Mesothelial cell of epicardium (in vitro differentiated cells): ENCODE measurements around the gene HOXB3. TPM values are rescaled to one million over a fixed set of nuclear protein-coding genes. Genes with fewer than 3 reads are reported as not detected.

Experiments
- DNase-seq, 2 experiments: peaks; one replicate each; pipeline ENCODE4 v3.0.0; 2021; ENCODE audit warnings: low spot score in 2 of 2; ENCODE audit not compliant: unreplicated experiment in 2 of 2
- H3K27ac Mint-ChIP-seq: 2 replicates; pipeline ENCODE4 v1.8.0; 2021; ENCODE audit warnings: mixed read lengths
- H3K27me3 Mint-ChIP-seq: 2 replicates; pipeline ENCODE4 v1.8.0; 2021; ENCODE audit warnings: low read depth, mixed read lengths
- H3K36me3 Mint-ChIP-seq: 2 replicates; pipeline ENCODE4 v1.8.0; 2021; ENCODE audit warnings: mixed read lengths
- H3K4me1 Mint-ChIP-seq: 2 replicates; pipeline ENCODE4 v1.8.0; 2021; ENCODE audit warnings: mixed read lengths
- H3K4me3 Mint-ChIP-seq: 2 replicates; pipeline ENCODE4 v1.8.0; 2021; ENCODE audit warnings: mild to moderate bottlenecking, moderate library complexity, mixed read lengths
- H3K9me3 Mint-ChIP-seq: 2 replicates; pipeline ENCODE4 v1.8.0; 2021; ENCODE audit warnings: mixed read lengths
- CTCF ChIP-seq: fragments of 200-600 bp; sonication (generic); IDR thresholded peaks from one replicate; pipeline ENCODE4 v1.5.0; 2021; ENCODE audit warnings: antibody characterized with exemption; ENCODE audit not compliant: unreplicated experiment
- total RNA-seq: library from RNA; stranded (reverse); gene quantifications from 3 replicates; pipeline ENCODE4 v1.2.1, GENCODE V29; 2021

The HOXB3 gene
- total RNA-seq, 1 donor from 2014 or later = 303 TPM

- H3K27ac Mint-ChIP-seq = no peak overlapping the region
- DNase-seq = no peak
- TF ChIP-seq CTCF = no peak
- no peaks in the 10 kb centered on the region for H3K9me3 Mint-ChIP-seq
- no peak overlapping the region for H3K4me3 Mint-ChIP-seq
- peaks cover 49% of the 10 kb centered on the region for H3K4me1 Mint-ChIP-seq
- no peaks in the 10 kb centered on the region for H3K27me3 Mint-ChIP-seq
- H3K36me3 Mint-ChIP-seq = peaks cover 4% of the 10 kb centered on the region
Measured at GRCh38 chr17:48564188-48565021, 25.6 kb downstream of the HOXB3 start.

- H3K27me3 Mint-ChIP-seq = no peaks in the 10 kb centered on the region
Measured at GRCh38 chr17:48563867-48564187, 26.2 kb downstream of the HOXB3 start.

GRCh38 chr17:48563385-48563838 lies 26.6 kb downstream of the HOXB3 start:
- H3K4me1 Mint-ChIP-seq = peaks cover 53% of the 10 kb centered on the region

More at GRCh38 chr17:48563867-48564187, 26.2 kb downstream of the HOXB3 start:
- H3K9me3 Mint-ChIP-seq = no peaks in the 10 kb centered on the region
- TF ChIP-seq CTCF = no peak
- no peak for DNase-seq
- peaks cover 49% of the 10 kb centered on the region for H3K4me1 Mint-ChIP-seq
- peak overlapping the region; percentile 66 for H3K4me3 Mint-ChIP-seq
- peak overlapping the region; percentile 98 for H3K27ac Mint-ChIP-seq
- peaks cover 4% of the 10 kb centered on the region for H3K36me3 Mint-ChIP-seq

GRCh38 chr17:48562934-48563333 lies 27.1 kb downstream of the HOXB3 start:
- DNase-seq = no peak
- Mint-ChIP-seq H3K4me1 (peaks cover 58% of the 10 kb centered on the region), H3K4me3 (peak overlapping the region; percentile 66), H3K9me3 (no peaks in the 10 kb centered on the region), H3K27ac (peak overlapping the region; percentile 98), H3K36me3 (peaks cover 4% of the 10 kb centered on the region), H3K27me3 (no peaks in the 10 kb centered on the region)
- no peak for TF ChIP-seq CTCF

More at GRCh38 chr17:48563385-48563838, 26.6 kb downstream of the HOXB3 start:
- DNase-seq = no peak
- H3K27ac Mint-ChIP-seq = peak overlapping the region; percentile 98
- H3K4me3 Mint-ChIP-seq = peak overlapping the region; percentile 66
- no peaks in the 10 kb centered on the region for H3K9me3 Mint-ChIP-seq
- H3K36me3 Mint-ChIP-seq = peaks cover 4% of the 10 kb centered on the region
- H3K27me3 Mint-ChIP-seq = no peaks in the 10 kb centered on the region
- TF ChIP-seq CTCF = no peak

- no peaks in the 10 kb centered on the region for H3K27me3 Mint-ChIP-seq
- H3K36me3 Mint-ChIP-seq = peaks cover 4% of the 10 kb centered on the region
- no peak for DNase-seq
- H3K9me3 Mint-ChIP-seq = no peaks in the 10 kb centered on the region
- peaks cover 65% of the 10 kb centered on the region for H3K4me1 Mint-ChIP-seq
- no peak for TF ChIP-seq CTCF
- peak overlapping the region; percentile 98 for H3K27ac Mint-ChIP-seq
- peak overlapping the region; percentile 66 for H3K4me3 Mint-ChIP-seq
Measured at GRCh38 chr17:48561884-48562810, 27.9 kb downstream of the HOXB3 start.
